Measurements from ENCODE around the gene EGFLAM. TPM values are rescaled to one million over a fixed set of nuclear protein-coding genes. Genes with fewer than 3 reads are reported as not detected.
A peak's percentile ranks its signal among the peaks of the same experiment; 100 is the strongest.

EGFLAM gene
- total and polyA plus RNA-seq, 9 of the 15 experiments (the other 6 are each of a cell fraction or from before 2014, with no cell fraction given) = 0.09 to 2.5 (median 1.0) TPM

- TF ChIP-seq MBD1 (CRISPR knock-in tag; IDR thresholded peaks at IDR 0.05) = no peak
- TF ChIP-seq, protein P1, sequence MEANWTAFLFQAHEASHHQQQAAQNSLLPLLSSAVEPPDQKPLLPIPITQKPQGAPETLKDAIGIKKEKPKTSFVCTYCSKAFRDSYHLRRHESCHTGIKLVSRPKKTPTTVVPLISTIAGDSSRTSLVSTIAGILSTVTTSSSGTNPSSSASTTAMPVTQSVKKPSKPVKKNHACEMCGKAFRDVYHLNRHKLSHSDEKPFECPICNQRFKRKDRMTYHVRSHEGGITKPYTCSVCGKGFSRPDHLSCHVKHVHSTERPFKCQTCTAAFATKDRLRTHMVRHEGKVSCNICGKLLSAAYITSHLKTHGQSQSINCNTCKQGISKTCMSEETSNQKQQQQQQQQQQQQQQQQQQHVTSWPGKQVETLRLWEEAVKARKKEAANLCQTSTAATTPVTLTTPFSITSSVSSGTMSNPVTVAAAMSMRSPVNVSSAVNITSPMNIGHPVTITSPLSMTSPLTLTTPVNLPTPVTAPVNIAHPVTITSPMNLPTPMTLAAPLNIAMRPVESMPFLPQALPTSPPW (CRISPR knock-in tag; IDR thresholded peaks at IDR 0.05) = 0 out of 2 replicates have a peak, but pooled peaks have one; percentile 26
- TF ChIP-seq FOS (IDR thresholded peaks at IDR 0.05; ENCODE audit: extremely low read depth, insufficient read length) = no peak
- TF ChIP-seq GABPB2 (CRISPR knock-in tag; conservative IDR thresholded peaks at IDR 0.05) = no peak
- TF ChIP-seq ZBTB8A (IDR thresholded peaks at IDR 0.05; ENCODE audit: partially characterized antibody) = no peak
- no peak for TF ChIP-seq ZNF695 (CRISPR knock-in tag; IDR thresholded peaks at IDR 0.05)
- TF ChIP-seq SNIP1 (IDR thresholded peaks at IDR 0.05; ENCODE audit: low read depth) = no peak
- TF ChIP-seq ZNF584 (CRISPR knock-in tag; IDR thresholded peaks at IDR 0.05; ENCODE audit: low read depth) = no peak
- 0 out of 4 replicates have a peak, but pooled peaks of 1 of the 2 experiments have one; percentile 19 for TF ChIP-seq RCOR1 (IDR thresholded peaks at IDR 0.05; ENCODE audit: borderline replicate concordance in 1 of 2, low read depth in 2 of 2, low read length in 2 of 2)
- no peak for TF ChIP-seq ZBTB26 (CRISPR knock-in tag; IDR thresholded peaks at IDR 0.05)
- TF ChIP-seq TEAD4 (IDR thresholded peaks at IDR 0.05; ENCODE audit: low read length) = peak; percentile 60; the same call in 1 of the 2 replicates
- TF ChIP-seq TEAD4 (CRISPR knock-in tag; IDR thresholded peaks at IDR 0.05; ENCODE audit: borderline replicate concordance) = no peak
- TF ChIP-seq ZNF512 (tag; IDR thresholded peaks at IDR 0.05) = no peak
- TF ChIP-seq TCF7 (IDR thresholded peaks at IDR 0.05; ENCODE audit: borderline replicate concordance) = no peak
- TF ChIP-seq IFI16 (CRISPR knock-in tag; IDR thresholded peaks at IDR 0.05) = no peak
- no peak for TF ChIP-seq HBP1 (CRISPR knock-in tag; IDR thresholded peaks at IDR 0.05)
Observed at GRCh38 chr5:38297830-38298608, 39.7 kb downstream of the EGFLAM start (continued).

Data from K562 (cell line).